ENCODE results near the gene AQP2. TPM values are rescaled to one million over a fixed set of nuclear protein-coding genes. Genes with fewer than 3 reads are reported as not detected.

Gene AQP2
- total RNA-seq, 1 donor from 2014 or later = not detected

GRCh38 chr12:49959685-49960473, 9.3 kb downstream of the AQP2 start:
- TF ChIP-seq CTCF (IDR thresholded peaks at IDR 0.05; ENCODE audit: borderline replicate concordance) = no peak
- DNase-seq = no peak
- Histone ChIP-seq H3K4me1 (peaks cover 32% of the 10 kb centered on the region), H3K27ac (replicated peaks) (no peak overlapping the region), H3K4me3 (no peak overlapping the region), H3K9me3 (replicated peaks) (no peaks in the 10 kb centered on the region), H3K27me3 (ENCODE audit: low read depth) (peaks cover 82% of the 10 kb centered on the region), H3K36me3 (no peaks in the 10 kb centered on the region)
- intact Hi-C loops (cut with micrococcal nuclease) = no loop called here

- no peak for DNase-seq
- Histone ChIP-seq H3K36me3 (no peaks in the 10 kb centered on the region), H3K4me1 (peaks cover 32% of the 10 kb centered on the region), H3K27ac (replicated peaks) (no peak overlapping the region), H3K4me3 (peak overlapping the region; percentile 61), H3K9me3 (replicated peaks) (no peaks in the 10 kb centered on the region), H3K27me3 (ENCODE audit: low read depth) (peaks cover 75% of the 10 kb centered on the region)
- no peak for TF ChIP-seq CTCF (IDR thresholded peaks at IDR 0.05; ENCODE audit: borderline replicate concordance)
- intact Hi-C loops (cut with micrococcal nuclease) = no loop called here
These were observed 10.1 kb downstream of the AQP2 start for GRCh38 chr12:49960474-49961110.

- Histone ChIP-seq H3K4me1 (peaks cover 32% of the 10 kb centered on the region), H3K4me3 (peak within 1 kb of the TSS; percentile 61), H3K36me3 (no peaks in the 10 kb centered on the region), H3K9me3 (replicated peaks) (no peaks in the 10 kb centered on the region), H3K27ac (replicated peaks) (no peak within 1 kb of the TSS), H3K27me3 (ENCODE audit: low read depth) (peaks cover 68% of the 10 kb centered on the region)
- no peak for TF ChIP-seq CTCF (IDR thresholded peaks at IDR 0.05; ENCODE audit: borderline replicate concordance)
- intact Hi-C loops (cut with micrococcal nuclease) = no loop called here
- DNase-seq = no peak
These were observed 10.8 kb downstream of the AQP2 start, which contains the start of gene AQP5 for GRCh38 chr12:49961111-49961922. AQP5 (plus strand) TSS chr12:49961872; CDS start chr12:49962018, 146 bp downstream.

GRCh38 chr12:49961993-49962764, 11.6 kb downstream of the AQP2 start:
- H3K27me3 ChIP-seq (ENCODE audit: low read depth) = peaks cover 60% of the 10 kb centered on the region
- H3K27ac ChIP-seq (replicated peaks) = no peak overlapping the region
- no peak for TF ChIP-seq CTCF (IDR thresholded peaks at IDR 0.05; ENCODE audit: borderline replicate concordance)
- H3K9me3 ChIP-seq (replicated peaks) = no peaks in the 10 kb centered on the region
- no peak overlapping the region for H3K4me3 ChIP-seq
- intact Hi-C loops (cut with micrococcal nuclease) = no loop called here
- H3K36me3 ChIP-seq = no peaks in the 10 kb centered on the region
- H3K4me1 ChIP-seq = peaks cover 37% of the 10 kb centered on the region
- DNase-seq = no peak
